H9 (cell line): ENCODE results near the gene TMA7. TPM values are rescaled to one million over a fixed set of nuclear protein-coding genes. Genes with fewer than 3 reads are reported as not detected.

Experiments used
- DNase-seq: peaks from one replicate; pipeline ENCODE4 v3.0.0-alpha.2; 2017
- H2AFZ ChIP-seq: one replicate; pipeline ENCODE4 v1.6.1; 2013; ENCODE audit warnings: mild to moderate bottlenecking, low read length, control low read depth, moderate library complexity
- H2AK5ac ChIP-seq: 2 replicates; pipeline ENCODE4 v1.6.1; 2013; ENCODE audit warnings: low read length, control low read depth, mixed read lengths; ENCODE audit not compliant: insufficient read length
- H2BK120ac ChIP-seq: one replicate; pipeline ENCODE4 v1.6.1; 2013; ENCODE audit warnings: low read depth, mild to moderate bottlenecking, low read length, control low read depth, inconsistent platforms; ENCODE audit not compliant: poor library complexity, severe bottlenecking
- H2BK12ac ChIP-seq: 2 replicates; pipeline ENCODE4 v1.6.1; 2013; ENCODE audit warnings: low read length, control low read depth, mixed read lengths, low read depth; ENCODE audit not compliant: insufficient read length
- H2BK15ac ChIP-seq: 2 replicates; pipeline ENCODE4 v1.6.1; 2013; ENCODE audit warnings: low read depth, low read length, control low read depth
- H2BK20ac ChIP-seq: one replicate; pipeline ENCODE4 v1.6.1; 2013; ENCODE audit warnings: low read depth, mild to moderate bottlenecking, low read length, control low read depth, inconsistent platforms; ENCODE audit not compliant: poor library complexity, severe bottlenecking
- H2BK5ac ChIP-seq: 2 replicates; pipeline ENCODE4 v1.6.1; 2013; ENCODE audit warnings: low read length, control low read depth, mixed read lengths; ENCODE audit not compliant: insufficient read length
- H3K14ac ChIP-seq: 2 replicates; pipeline ENCODE4 v1.6.1; 2013; ENCODE audit warnings: low read length, control low read depth; ENCODE audit not compliant: insufficient read depth
- H3K18ac ChIP-seq: 2 replicates; pipeline ENCODE4 v1.6.1; 2013; ENCODE audit warnings: low read depth, mild to moderate bottlenecking, mixed read lengths, low read length, control low read depth; ENCODE audit not compliant: insufficient read length
- H3K23ac ChIP-seq: 2 replicates; pipeline ENCODE4 v1.6.1; 2013; ENCODE audit warnings: low read length, control low read depth, mixed read lengths, low read depth; ENCODE audit not compliant: insufficient read length
- H3K23me2 ChIP-seq: 2 replicates; pipeline ENCODE4 v1.6.1; 2013; ENCODE audit warnings: low read depth, mild to moderate bottlenecking, mixed read lengths, low read length, control low read depth; ENCODE audit not compliant: insufficient read length, poor library complexity, severe bottlenecking
- H3K27ac ChIP-seq: 2 replicates; pipeline ENCODE4 v1.5.1; 2013; ENCODE audit warnings: low read length, control low read depth, mixed read lengths, low read depth; ENCODE audit not compliant: insufficient read length
- H3K27me3 ChIP-seq: 2 replicates; pipeline ENCODE4 v1.6.1; 2013; ENCODE audit warnings: low read length, control low read depth, inconsistent platforms; ENCODE audit not compliant: insufficient read depth
- H3K4ac ChIP-seq: 2 replicates; pipeline ENCODE4 v1.6.1; 2013; ENCODE audit warnings: low read depth, mild to moderate bottlenecking, control low read depth, inconsistent platforms, low read length, moderate library complexity
- H3K4me1 ChIP-seq: 2 replicates; pipeline ENCODE4 v1.6.1; 2013; ENCODE audit warnings: low read length, control low read depth, inconsistent platforms; ENCODE audit not compliant: insufficient read depth
- H3K4me2 ChIP-seq: 2 replicates; pipeline ENCODE4 v1.6.1; 2013; ENCODE audit warnings: low read length, control low read depth, mixed read lengths; ENCODE audit not compliant: insufficient read length, insufficient read depth
- H3K56ac ChIP-seq: 2 replicates; pipeline ENCODE4 v1.6.1; 2013; ENCODE audit warnings: low read depth, mild to moderate bottlenecking, mixed read lengths, low read length, control low read depth; ENCODE audit not compliant: insufficient read length
- H3K79me1 ChIP-seq: 2 replicates; pipeline ENCODE4 v1.6.1; 2013; ENCODE audit warnings: low read depth, mild to moderate bottlenecking, moderate library complexity, low read length, control low read depth, inconsistent platforms; ENCODE audit not compliant: insufficient read depth, poor library complexity, severe bottlenecking
- H3K79me2 ChIP-seq: 2 replicates; pipeline ENCODE4 v1.6.1; 2013; ENCODE audit warnings: low read length, control low read depth, inconsistent platforms; ENCODE audit not compliant: insufficient read depth
- H3K9ac ChIP-seq: 2 replicates; pipeline ENCODE4 v1.6.1; 2013; ENCODE audit warnings: low read length, control low read depth, mixed read lengths; ENCODE audit not compliant: insufficient read length; ENCODE audit errors: extremely low read depth
- H3K9me3 ChIP-seq: one replicate; pipeline ENCODE4 v1.6.1; 2013; ENCODE audit warnings: low read depth, low read length, inconsistent platforms; ENCODE audit not compliant: control insufficient read depth
- H3T11ph ChIP-seq: one replicate; pipeline ENCODE4 v1.6.1; 2013; ENCODE audit warnings: mild to moderate bottlenecking, low read length, control low read depth, inconsistent platforms
- H4K20me1 ChIP-seq: one replicate; pipeline ENCODE4 v1.6.1; 2013; ENCODE audit not compliant: control insufficient read depth, insufficient read length, insufficient read depth
- H4K5ac ChIP-seq: 2 replicates; pipeline ENCODE4 v1.6.1; 2013; ENCODE audit warnings: low read depth, mild to moderate bottlenecking, mixed read lengths, low read length, control low read depth; ENCODE audit not compliant: insufficient read length
- H4K8ac ChIP-seq: replicated peaks from 2 replicates; pipeline ENCODE4 v1.6.1; 2013; ENCODE audit warnings: low read length, control low read depth, mixed read lengths, low read depth; ENCODE audit not compliant: insufficient read length
- H4K91ac ChIP-seq: 2 replicates; pipeline ENCODE4 v1.6.1; 2013; ENCODE audit warnings: low read depth, mild to moderate bottlenecking, moderate library complexity, mixed read lengths, low read length, control low read depth; ENCODE audit not compliant: insufficient read length
- H3K27ac Mint-ChIP-seq, 3 experiments: 2 replicates in 2 of 3; 3 replicates in 1 of 3; pipeline ENCODE4 v1.8.0; 2020 to 2021; ENCODE audit warnings: mixed read lengths in 3 of 3, mild to moderate bottlenecking in 1 of 3, moderate library complexity in 1 of 3
- H3K27me3 Mint-ChIP-seq: 2 replicates; pipeline ENCODE4 v1.8.0; 2021; ENCODE audit warnings: low read depth, mild to moderate bottlenecking, moderate library complexity, mixed read lengths
- H3K36me3 Mint-ChIP-seq, 3 experiments: 2 replicates in 2 of 3; 3 replicates in 1 of 3; pipeline ENCODE4 v1.8.0; 2020 to 2021; ENCODE audit warnings: low read depth in 3 of 3, mixed read lengths in 3 of 3; ENCODE audit not compliant: insufficient read depth in 1 of 3
- H3K4me1 Mint-ChIP-seq, 2 experiments: 2 replicates each; pipeline ENCODE4 v1.8.0; 2020; ENCODE audit warnings: mixed read lengths in 2 of 2
- H3K4me3 Mint-ChIP-seq, 2 experiments: 2 replicates in 1 of 2; 3 replicates in 1 of 2; pipeline ENCODE4 v1.8.0; 2020 to 2021; ENCODE audit warnings: mild to moderate bottlenecking in 2 of 2, mixed read lengths in 2 of 2, moderate library complexity in 1 of 2
- H3K9me3 Mint-ChIP-seq, 2 experiments: 2 replicates in 1 of 2; 3 replicates in 1 of 2; pipeline ENCODE4 v1.8.0; 2020; ENCODE audit warnings: mild to moderate bottlenecking in 2 of 2, mixed read lengths in 2 of 2, moderate library complexity in 1 of 2
- CTCF ChIP-seq: fragments of 200-600 bp; sonication (generic); conservative IDR thresholded peaks from 3 replicates; pipeline ENCODE4 v1.8.0; 2021; ENCODE audit warnings: antibody characterized with exemption, mild to moderate bottlenecking
- WGBS: extraction: QIAGEN DNeasy Blood & Tissue Kit; methylation state at CpG from one replicate; pipeline ENCODE4 v1.1.7; 2013; ENCODE audit warnings: missing lambda C conversion rate, low lambda C conversion rate, mixed read lengths; ENCODE audit not compliant: insufficient read length; ENCODE audit errors: extremely low coverage; 5-methylcytosine and 5-hydroxymethylcytosine counted together
- total RNA-seq: library from RNA; stranded (reverse); gene quantifications from 2 replicates; pipeline ENCODE4 v1.2.1, GENCODE V29; 2021

The TMA7 gene
- total RNA-seq, 1 experiment from 2014 or later: 305 TPM

- DNase-seq: no peak
- Histone ChIP-seq H3K9ac (no peak overlapping the region), H4K20me1 (no peaks in the 10 kb centered on the region), H2BK15ac (no peak overlapping the region), H3K9me3 (no peaks in the 10 kb centered on the region), H2BK20ac (no peak overlapping the region), H4K5ac (no peak overlapping the region), H3K79me1 (no peaks in the 10 kb centered on the region), H3K23me2 (no peaks in the 10 kb centered on the region), H2BK12ac (no peak overlapping the region), H3K79me2 (no peaks in the 10 kb centered on the region), H3K27ac (no peak overlapping the region), H3K23ac (no peak overlapping the region), H3T11ph (no peak overlapping the region), H3K56ac (no peak overlapping the region), H3K4ac (no peak overlapping the region), H4K91ac (no peak overlapping the region), H3K14ac (no peak overlapping the region), H2AK5ac (no peak overlapping the region), H3K18ac (no peak overlapping the region), H2BK5ac (no peak overlapping the region), H4K8ac (no peak overlapping the region), H3K27me3 (no peaks in the 10 kb centered on the region), H2AFZ (no peak overlapping the region), H3K4me2 (no peak overlapping the region), H3K4me1 (no peaks in the 10 kb centered on the region), H2BK120ac (no peak overlapping the region)
- Mint-ChIP-seq H3K9me3 (no peaks in the 10 kb centered on the region), H3K4me1 (no peaks in the 10 kb centered on the region), H3K27ac (no peak overlapping the region), H3K27me3 (no peaks in the 10 kb centered on the region; the same call in 1 of the 2 replicates), H3K4me3 (no peak overlapping the region), H3K36me3 (peaks cover 50 to 91% (median 76%) of the 10 kb centered on the region in 3 experiments)
- no CpG with 5 or more reads among the region's 1 CpG for WGBS
- TF ChIP-seq CTCF: no peak
Measured at GRCh38 chr3:48405971-48406370, 34.1 kb upstream of the TMA7 start.
